Stomach (tissue), 4 donors: Measurements from ENCODE around the gene ACO1.

Experiments used
- CTCF ChIP-seq, 7 experiments: fragments of 450-650 bp in 4 of 7; fragments of 200-600 bp in 3 of 7; sonication (generic) in 3 of 7; IDR thresholded peaks; one replicate each; pipeline ENCODE4 v1.5.1; 2016 to 2019; ENCODE audit warnings: antibody characterized with exemption in 7 of 7, control low read depth in 2 of 7, mild to moderate bottlenecking in 1 of 7
- POLR2A ChIP-seq, 4 donors: fragments of 450-650 bp; IDR thresholded peaks; one replicate each; pipeline ENCODE4 v1.6.1; 2016; ENCODE audit warnings: antibody characterized with exemption in 4 of 4, control low read depth in 2 of 4, mild to moderate bottlenecking in 1 of 4, moderate library complexity in 1 of 4

GRCh38 chr9:32434892-32435291 lies 50.4 kb downstream of the ACO1 start:
- TF ChIP-seq POLR2A (IDR thresholded peaks at IDR 0.05): no peak
- no peak for TF ChIP-seq CTCF (IDR thresholded peaks at IDR 0.05)
